GM15510 (cell line): Measurements from ENCODE around the gene EML6.

Source experiments
- POLR2A ChIP-seq: IDR thresholded peaks from 3 replicates; pipeline ENCODE4 v1.6.1; 2011; ENCODE audit warnings: borderline replicate concordance; ENCODE audit not compliant: insufficient read length; ENCODE audit errors: extremely low read depth

EML6 gene

GRCh38 chr2:54931473-54931872, 208.0 kb downstream of the EML6 start:
- no peak for TF ChIP-seq POLR2A

GRCh38 chr2:54935389-54935788, 211.9 kb downstream of the EML6 start:
- TF ChIP-seq POLR2A: no peak

- no peak for TF ChIP-seq POLR2A
Measured at GRCh38 chr2:54936766-54937165, 213.3 kb downstream of the EML6 start.

GRCh38 chr2:54939446-54940118, 216.1 kb downstream of the EML6 start:
- no peak for TF ChIP-seq POLR2A

- TF ChIP-seq POLR2A: no peak
Measured at GRCh38 chr2:54940723-54941122, 217.3 kb downstream of the EML6 start.

- TF ChIP-seq POLR2A: no peak
Measured at GRCh38 chr2:54941248-54941984, 218.0 kb downstream of the EML6 start.

GRCh38 chr2:54942373-54942772, 218.9 kb downstream of the EML6 start:
- no peak for TF ChIP-seq POLR2A

GRCh38 chr2:54944724-54945326, 221.4 kb downstream of the EML6 start:
- TF ChIP-seq POLR2A: no peak

GRCh38 chr2:54945391-54946219, 222.1 kb downstream of the EML6 start:
- TF ChIP-seq POLR2A: no peak

GRCh38 chr2:54946220-54946805, 222.9 kb downstream of the EML6 start:
- TF ChIP-seq POLR2A: no peak

- no peak for TF ChIP-seq POLR2A
Measured at GRCh38 chr2:54947136-54947535, 223.7 kb downstream of the EML6 start.

GRCh38 chr2:54947646-54948045, 224.2 kb downstream of the EML6 start:
- TF ChIP-seq POLR2A: no peak

GRCh38 chr2:54948120-54948519, 224.7 kb downstream of the EML6 start:
- TF ChIP-seq POLR2A: no peak

GRCh38 chr2:54949431-54949830, 226.0 kb downstream of the EML6 start:
- no peak for TF ChIP-seq POLR2A
